PFSK-1 (cell line): Measurements from ENCODE around the gene MAGED2.

Source experiments
- FOXP2 ChIP-seq: optimal IDR thresholded peaks from 2 replicates; pipeline ENCODE3; 2011; ENCODE audit warnings: borderline replicate concordance, control low read depth, inconsistent platforms; ENCODE audit not compliant: insufficient read depth; ENCODE audit errors: extremely low read length, extremely low read depth
- POLR2AphosphoS5 ChIP-seq: IDR thresholded peaks from 2 replicates; pipeline ENCODE4 v1.6.1; 2012; ENCODE audit warnings: low read depth, mild to moderate bottlenecking, control low read depth, low read length, moderate library complexity
- REST ChIP-seq, 2 experiments: IDR thresholded peaks; 2 replicates each; pipeline versions ENCODE4 v1.6.1 to v1.8.0; 2011 to 2012; ENCODE audit warnings: low read depth in 2 of 2, low read length in 2 of 2, control low read depth in 1 of 2, inconsistent platforms in 1 of 2, mild to moderate bottlenecking in 1 of 2, moderate library complexity in 1 of 2; ENCODE audit not compliant: insufficient read depth in 1 of 2
- SIN3A ChIP-seq: IDR thresholded peaks from 2 replicates; pipeline ENCODE4 v1.6.1; 2012; ENCODE audit warnings: mild to moderate bottlenecking, low read length, moderate library complexity, borderline replicate concordance; ENCODE audit not compliant: insufficient read depth
- TAF1 ChIP-seq: IDR thresholded peaks from 2 replicates; pipeline ENCODE4 v1.6.1; 2012; ENCODE audit warnings: low read length, control low read depth, borderline replicate concordance; ENCODE audit not compliant: insufficient read depth

- TF ChIP-seq REST (IDR thresholded peaks at IDR 0.05; ENCODE audit: insufficient read depth in 1 of 2, low read depth in 2 of 2, low read length in 2 of 2) (no peak), TAF1 (no peak), POLR2AphosphoS5 (no peak), SIN3A (no peak), FOXP2 (no peak)
Observed at GRCh38 chrX:54821310-54821709, 13.8 kb downstream of the MAGED2 start.
